SK-N-SH treated with all-trans-retinoic acid at 6 μM for 48 hours (cell line): ENCODE measurements around the gene PCDHAC2.

Experiments
- ATAC-seq: fragments of 200-7000 bp; cut with Tn5 transposase; 3 replicates; pipeline ENCODE4 v1.9.1; 2020; ENCODE audit warnings: mild to moderate bottlenecking, moderate library complexity
- BACH2 ChIP-seq: fragments of 250-450 bp; sonication (Bioruptor Pico); IDR thresholded peaks from 2 replicates; pipeline ENCODE4 v1.9.0; 2021; ENCODE audit warnings: mild to moderate bottlenecking, borderline replicate concordance
- ESRRG ChIP-seq: fragments of 250-450 bp; sonication (Bioruptor Pico); IDR thresholded peaks from 2 replicates; pipeline ENCODE4 v1.6.1; 2021; ENCODE audit warnings: mild to moderate bottlenecking
- ISL1 ChIP-seq: fragments of 250-450 bp; sonication (Bioruptor Pico); IDR thresholded peaks from 2 replicates; pipeline ENCODE4 v2.1.2; 2022; ENCODE audit warnings: mild to moderate bottlenecking, moderate library complexity
- OSR1 ChIP-seq: fragments of 250-450 bp; sonication (Bioruptor Pico); IDR thresholded peaks from 2 replicates; pipeline ENCODE4 v1.8.0; 2022; ENCODE audit warnings: moderate library complexity, mild to moderate bottlenecking, inconsistent platforms
- RARB ChIP-seq: fragments of 250-450 bp; sonication (Bioruptor Pico); IDR thresholded peaks from 2 replicates; pipeline ENCODE4 v1.8.0; 2021; ENCODE audit warnings: mild to moderate bottlenecking, moderate library complexity
- TCF4 ChIP-seq: fragments of 250-450 bp; sonication (Bioruptor Pico); IDR thresholded peaks from 2 replicates; pipeline ENCODE4 v1.8.0; 2021; ENCODE audit warnings: mild to moderate bottlenecking, moderate library complexity, borderline replicate concordance
- TOX ChIP-seq: fragments of 250-450 bp; sonication (Bioruptor Pico); IDR thresholded peaks from 2 replicates; pipeline ENCODE4 v1.8.0; 2021; ENCODE audit warnings: mild to moderate bottlenecking, moderate library complexity, borderline replicate concordance
- ZC3H10 ChIP-seq: fragments of 250-450 bp; sonication (Bioruptor Pico); IDR thresholded peaks from 2 replicates; pipeline ENCODE4 v1.5.1; 2021; ENCODE audit warnings: mild to moderate bottlenecking, moderate library complexity
- ZFP3 ChIP-seq: fragments of 250-450 bp; sonication (Bioruptor Pico); IDR thresholded peaks from 2 replicates; pipeline ENCODE4 v1.5.0; 2020; ENCODE audit warnings: mild to moderate bottlenecking, moderate library complexity
- ZNF565 ChIP-seq: fragments of 450-650 bp; formaldehyde crosslinking; conservative IDR thresholded peaks from 2 replicates; pipeline ENCODE4 v1.5.0; 2020; ENCODE audit warnings: low read depth, mild to moderate bottlenecking, moderate library complexity
- ZNF70 ChIP-seq: fragments of 450-650 bp; formaldehyde crosslinking; IDR thresholded peaks from 2 replicates; pipeline ENCODE4 v1.5.0; 2020; ENCODE audit warnings: mild to moderate bottlenecking, moderate library complexity
- ZNF8 ChIP-seq: fragments of 450-650 bp; formaldehyde crosslinking; IDR thresholded peaks from 2 replicates; pipeline ENCODE4 v1.5.0; 2020; ENCODE audit warnings: mild to moderate bottlenecking, moderate library complexity
- TF ChIP-seq, protein P1 (sequence below): fragments of 250-450 bp; sonication (Bioruptor Pico); IDR thresholded peaks from 2 replicates; pipeline ENCODE4 v1.8.0; 2021; ENCODE audit warnings: low read depth, mild to moderate bottlenecking, moderate library complexity, borderline replicate concordance
- TF ChIP-seq, protein P2 (sequence below): fragments of 250-450 bp; sonication (Bioruptor Pico); IDR thresholded peaks from 2 replicates; pipeline ENCODE4 v1.8.0; 2020; ENCODE audit warnings: mild to moderate bottlenecking, moderate library complexity, borderline replicate concordance
- TF ChIP-seq, protein P3 (sequence below): fragments of 250-450 bp; sonication (Bioruptor Pico); IDR thresholded peaks from 2 replicates; pipeline ENCODE4 v1.5.1; 2021; ENCODE audit warnings: mild to moderate bottlenecking, moderate library complexity
- TF ChIP-seq, protein P4 (sequence below): fragments of 250-450 bp; sonication (Bioruptor Pico); IDR thresholded peaks from 2 replicates; pipeline ENCODE4 v1.5.0; 2020; ENCODE audit warnings: mild to moderate bottlenecking, moderate library complexity

PCDHAC2 gene, protein sequence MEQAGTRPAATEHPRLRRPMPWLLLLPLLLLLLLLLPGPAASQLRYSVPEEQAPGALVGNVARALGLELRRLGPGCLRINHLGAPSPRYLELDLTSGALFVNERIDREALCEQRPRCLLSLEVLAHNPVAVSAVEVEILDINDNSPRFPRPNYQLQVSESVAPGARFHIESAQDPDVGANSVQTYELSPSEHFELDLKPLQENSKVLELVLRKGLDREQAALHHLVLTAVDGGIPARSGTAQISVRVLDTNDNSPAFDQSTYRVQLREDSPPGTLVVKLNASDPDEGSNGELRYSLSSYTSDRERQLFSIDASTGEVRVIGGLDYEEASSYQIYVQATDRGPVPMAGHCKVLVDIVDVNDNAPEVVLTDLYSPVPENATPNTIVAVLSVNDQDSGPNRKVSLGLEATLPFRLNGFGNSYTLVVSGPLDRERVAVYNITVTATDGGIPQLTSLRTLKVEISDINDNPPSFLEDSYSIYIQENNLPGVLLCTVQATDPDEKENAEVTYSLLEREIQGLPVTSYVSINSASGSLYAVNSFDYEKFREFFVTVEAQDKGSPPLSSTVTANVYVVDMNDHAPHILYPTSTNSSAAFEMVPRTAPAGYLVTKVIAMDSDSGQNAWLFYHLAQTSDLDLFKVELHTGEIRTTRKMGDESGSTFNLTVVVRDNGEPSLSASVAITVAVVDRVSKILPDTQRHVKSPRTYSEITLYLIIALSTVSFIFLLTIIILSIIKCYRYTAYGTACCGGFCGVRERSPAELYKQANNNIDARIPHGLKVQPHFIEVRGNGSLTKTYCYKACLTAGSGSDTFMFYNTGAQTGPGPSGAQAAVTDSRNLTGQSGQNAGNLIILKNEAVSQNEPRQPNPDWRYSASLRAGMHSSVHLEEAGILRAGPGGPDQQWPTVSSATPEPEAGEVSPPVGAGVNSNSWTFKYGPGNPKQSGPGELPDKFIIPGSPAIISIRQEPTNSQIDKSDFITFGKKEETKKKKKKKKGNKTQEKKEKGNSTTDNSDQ

DNA sequence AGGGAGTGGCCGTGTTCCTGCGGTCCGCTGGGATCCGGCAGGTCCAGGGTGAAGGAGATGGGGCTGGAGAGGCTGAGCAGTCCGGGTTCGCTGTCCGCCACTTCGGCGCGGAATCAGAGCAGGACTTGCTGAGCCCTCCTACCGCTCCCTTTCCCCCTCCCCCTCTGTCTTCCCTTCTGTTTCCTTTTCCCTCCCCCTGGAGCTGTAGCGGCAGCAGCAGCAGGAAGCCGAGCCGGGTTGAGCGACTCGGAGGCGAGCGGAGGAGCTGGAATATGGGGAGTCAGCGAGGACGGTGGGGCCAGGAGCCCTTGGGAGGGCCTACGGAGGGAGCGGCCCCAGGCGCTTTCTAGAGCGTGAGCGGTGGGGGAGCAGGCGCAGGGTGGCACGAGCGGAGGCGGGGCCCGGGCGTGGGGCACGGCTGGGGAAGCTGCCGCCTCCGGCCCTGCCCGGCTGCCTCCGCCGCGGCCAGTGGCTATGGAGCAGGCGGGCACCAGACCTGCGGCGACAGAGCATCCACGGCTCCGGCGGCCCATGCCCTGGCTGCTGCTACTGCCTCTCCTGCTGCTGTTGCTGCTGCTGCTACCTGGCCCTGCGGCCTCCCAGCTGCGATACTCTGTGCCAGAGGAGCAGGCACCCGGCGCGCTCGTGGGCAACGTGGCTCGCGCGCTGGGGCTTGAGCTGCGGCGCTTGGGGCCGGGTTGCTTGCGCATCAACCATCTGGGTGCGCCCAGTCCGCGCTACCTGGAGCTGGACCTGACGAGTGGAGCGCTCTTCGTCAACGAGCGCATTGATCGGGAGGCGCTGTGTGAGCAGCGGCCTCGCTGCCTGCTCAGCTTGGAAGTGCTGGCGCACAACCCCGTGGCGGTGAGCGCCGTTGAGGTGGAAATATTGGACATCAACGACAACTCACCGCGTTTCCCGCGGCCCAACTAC lies at the start of gene PCDHAC2:
PCDHAC2 (plus strand) TSS at position 184 of the 933 bp plus-strand sequence; CDS start at position 475, 291 bp downstream.
- TF ChIP-seq ZNF565 (CRISPR knock-in tag) (no peak), BACH2 (CRISPR knock-in tag) (no peak)
- ATAC-seq: peak; percentile 84

DNA sequence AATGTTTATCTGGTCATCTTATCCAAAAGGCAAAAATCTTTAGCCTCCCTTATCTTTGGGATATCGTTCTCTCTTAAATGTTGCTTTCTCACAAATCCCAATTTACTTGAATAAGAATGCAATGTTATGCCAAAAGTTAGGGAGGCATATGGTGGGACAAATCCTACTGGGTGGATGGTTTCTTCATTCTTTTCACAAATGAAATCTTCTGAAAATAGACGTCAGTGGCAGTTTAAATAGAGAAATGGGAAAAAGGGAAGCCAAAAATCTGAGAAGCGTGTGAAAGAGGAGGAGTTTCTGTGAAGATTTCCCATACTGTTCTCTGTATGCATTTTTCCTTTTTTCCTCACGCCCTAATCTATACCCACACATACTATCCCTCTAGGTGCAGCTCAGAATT lies 42.7 kb upstream of the PCDHAC2 start:
- TF ChIP-seq, protein P1, sequence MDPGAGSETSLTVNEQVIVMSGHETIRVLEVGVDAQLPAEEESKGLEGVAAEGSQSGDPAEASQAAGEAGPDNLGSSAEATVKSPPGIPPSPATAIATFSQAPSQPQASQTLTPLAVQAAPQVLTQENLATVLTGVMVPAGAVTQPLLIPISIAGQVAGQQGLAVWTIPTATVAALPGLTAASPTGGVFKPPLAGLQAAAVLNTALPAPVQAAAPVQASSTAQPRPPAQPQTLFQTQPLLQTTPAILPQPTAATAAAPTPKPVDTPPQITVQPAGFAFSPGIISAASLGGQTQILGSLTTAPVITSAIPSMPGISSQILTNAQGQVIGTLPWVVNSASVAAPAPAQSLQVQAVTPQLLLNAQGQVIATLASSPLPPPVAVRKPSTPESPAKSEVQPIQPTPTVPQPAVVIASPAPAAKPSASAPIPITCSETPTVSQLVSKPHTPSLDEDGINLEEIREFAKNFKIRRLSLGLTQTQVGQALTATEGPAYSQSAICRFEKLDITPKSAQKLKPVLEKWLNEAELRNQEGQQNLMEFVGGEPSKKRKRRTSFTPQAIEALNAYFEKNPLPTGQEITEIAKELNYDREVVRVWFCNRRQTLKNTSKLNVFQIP (CRISPR knock-in tag): no peak
- TF ChIP-seq, protein P2, sequence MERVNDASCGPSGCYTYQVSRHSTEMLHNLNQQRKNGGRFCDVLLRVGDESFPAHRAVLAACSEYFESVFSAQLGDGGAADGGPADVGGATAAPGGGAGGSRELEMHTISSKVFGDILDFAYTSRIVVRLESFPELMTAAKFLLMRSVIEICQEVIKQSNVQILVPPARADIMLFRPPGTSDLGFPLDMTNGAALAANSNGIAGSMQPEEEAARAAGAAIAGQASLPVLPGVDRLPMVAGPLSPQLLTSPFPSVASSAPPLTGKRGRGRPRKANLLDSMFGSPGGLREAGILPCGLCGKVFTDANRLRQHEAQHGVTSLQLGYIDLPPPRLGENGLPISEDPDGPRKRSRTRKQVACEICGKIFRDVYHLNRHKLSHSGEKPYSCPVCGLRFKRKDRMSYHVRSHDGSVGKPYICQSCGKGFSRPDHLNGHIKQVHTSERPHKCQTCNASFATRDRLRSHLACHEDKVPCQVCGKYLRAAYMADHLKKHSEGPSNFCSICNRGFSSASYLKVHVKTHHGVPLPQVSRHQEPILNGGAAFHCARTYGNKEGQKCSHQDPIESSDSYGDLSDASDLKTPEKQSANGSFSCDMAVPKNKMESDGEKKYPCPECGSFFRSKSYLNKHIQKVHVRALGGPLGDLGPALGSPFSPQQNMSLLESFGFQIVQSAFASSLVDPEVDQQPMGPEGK (CRISPR knock-in tag): no peak
- TF ChIP-seq, protein P3, sequence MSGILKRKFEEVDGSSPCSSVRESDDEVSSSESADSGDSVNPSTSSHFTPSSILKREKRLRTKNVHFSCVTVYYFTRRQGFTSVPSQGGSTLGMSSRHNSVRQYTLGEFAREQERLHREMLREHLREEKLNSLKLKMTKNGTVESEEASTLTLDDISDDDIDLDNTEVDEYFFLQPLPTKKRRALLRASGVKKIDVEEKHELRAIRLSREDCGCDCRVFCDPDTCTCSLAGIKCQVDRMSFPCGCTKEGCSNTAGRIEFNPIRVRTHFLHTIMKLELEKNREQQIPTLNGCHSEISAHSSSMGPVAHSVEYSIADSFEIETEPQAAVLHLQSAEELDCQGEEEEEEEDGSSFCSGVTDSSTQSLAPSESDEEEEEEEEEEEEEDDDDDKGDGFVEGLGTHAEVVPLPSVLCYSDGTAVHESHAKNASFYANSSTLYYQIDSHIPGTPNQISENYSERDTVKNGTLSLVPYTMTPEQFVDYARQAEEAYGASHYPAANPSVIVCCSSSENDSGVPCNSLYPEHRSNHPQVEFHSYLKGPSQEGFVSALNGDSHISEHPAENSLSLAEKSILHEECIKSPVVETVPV (CRISPR knock-in tag): no peak
- TF ChIP-seq ZC3H10 (CRISPR knock-in tag) (no peak), ESRRG (CRISPR knock-in tag) (no peak), ZFP3 (no peak)
- TF ChIP-seq, protein P4, sequence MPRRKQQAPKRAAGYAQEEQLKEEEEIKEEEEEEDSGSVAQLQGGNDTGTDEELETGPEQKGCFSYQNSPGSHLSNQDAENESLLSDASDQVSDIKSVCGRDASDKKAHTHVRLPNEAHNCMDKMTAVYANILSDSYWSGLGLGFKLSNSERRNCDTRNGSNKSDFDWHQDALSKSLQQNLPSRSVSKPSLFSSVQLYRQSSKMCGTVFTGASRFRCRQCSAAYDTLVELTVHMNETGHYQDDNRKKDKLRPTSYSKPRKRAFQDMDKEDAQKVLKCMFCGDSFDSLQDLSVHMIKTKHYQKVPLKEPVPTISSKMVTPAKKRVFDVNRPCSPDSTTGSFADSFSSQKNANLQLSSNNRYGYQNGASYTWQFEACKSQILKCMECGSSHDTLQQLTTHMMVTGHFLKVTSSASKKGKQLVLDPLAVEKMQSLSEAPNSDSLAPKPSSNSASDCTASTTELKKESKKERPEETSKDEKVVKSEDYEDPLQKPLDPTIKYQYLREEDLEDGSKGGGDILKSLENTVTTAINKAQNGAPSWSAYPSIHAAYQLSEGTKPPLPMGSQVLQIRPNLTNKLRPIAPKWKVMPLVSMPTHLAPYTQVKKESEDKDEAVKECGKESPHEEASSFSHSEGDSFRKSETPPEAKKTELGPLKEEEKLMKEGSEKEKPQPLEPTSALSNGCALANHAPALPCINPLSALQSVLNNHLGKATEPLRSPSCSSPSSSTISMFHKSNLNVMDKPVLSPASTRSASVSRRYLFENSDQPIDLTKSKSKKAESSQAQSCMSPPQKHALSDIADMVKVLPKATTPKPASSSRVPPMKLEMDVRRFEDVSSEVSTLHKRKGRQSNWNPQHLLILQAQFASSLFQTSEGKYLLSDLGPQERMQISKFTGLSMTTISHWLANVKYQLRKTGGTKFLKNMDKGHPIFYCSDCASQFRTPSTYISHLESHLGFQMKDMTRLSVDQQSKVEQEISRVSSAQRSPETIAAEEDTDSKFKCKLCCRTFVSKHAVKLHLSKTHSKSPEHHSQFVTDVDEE (CRISPR knock-in tag): no peak
- ATAC-seq: no peak

DNA sequence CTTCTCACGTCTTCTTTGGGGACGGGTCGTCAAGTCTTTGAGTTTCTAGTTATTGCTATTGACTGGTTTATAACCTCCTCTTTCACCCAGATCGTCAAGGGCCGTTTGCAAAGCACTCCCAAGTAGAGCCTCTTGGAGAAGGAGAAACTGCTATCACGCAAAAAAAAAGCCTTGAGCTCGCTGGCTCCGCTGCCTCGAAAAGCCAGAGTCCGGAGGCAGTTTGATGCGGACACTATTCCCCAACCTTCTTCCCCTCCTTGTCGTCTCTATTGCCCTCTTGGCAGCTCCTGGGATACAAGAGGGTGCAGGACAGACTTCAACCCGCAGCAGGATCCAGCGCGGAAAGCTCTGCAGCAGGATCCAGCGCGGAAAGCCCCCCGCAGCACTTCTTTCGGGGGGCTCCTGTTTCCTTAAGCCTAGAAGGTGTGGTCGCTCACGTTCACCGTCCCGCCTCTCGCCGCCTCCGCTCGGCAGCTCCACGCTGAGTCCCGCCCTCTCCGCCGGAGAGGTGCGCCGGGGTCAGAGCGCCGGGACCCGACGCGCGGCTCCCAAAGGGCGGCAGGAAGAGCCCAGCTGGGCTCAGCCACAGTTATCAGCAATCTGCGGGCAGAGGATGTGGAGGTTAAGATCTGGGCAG lies 40.4 kb upstream of the PCDHAC2 start, which contains the start of gene PCDHAC1:
PCDHAC1 (plus strand) TSS at position 494 of the 637 bp plus-strand sequence. CDS start 594 bp downstream, outside the sequence.
- TF ChIP-seq TOX (CRISPR knock-in tag) (no peak), RARB (no peak), ZC3H10 (CRISPR knock-in tag) (no peak), ZNF8 (CRISPR knock-in tag) (no peak), ZNF565 (CRISPR knock-in tag) (no peak), ISL1 (CRISPR knock-in tag) (no peak), ZFP3 (no peak), ESRRG (CRISPR knock-in tag) (no peak), OSR1 (CRISPR knock-in tag) (no peak), ZNF70 (CRISPR knock-in tag) (no peak), BACH2 (CRISPR knock-in tag) (no peak), TCF4 (CRISPR knock-in tag) (no peak)
- TF ChIP-seq, protein P3 (CRISPR knock-in tag): no peak
- TF ChIP-seq, protein P4 (CRISPR knock-in tag): no peak
- TF ChIP-seq, protein P2 (CRISPR knock-in tag): no peak
- TF ChIP-seq, all 23 proteins: peak for 0
- ATAC-seq: peak; percentile 78
